Activated T-helper 1 cell treated with anti-CD3 and anti-CD28 coated beads, Interleukin-12 subunit alpha, Interleukin-12 subunit beta, Interleukin-2, Interleukin-4 antibody, amounts not matched to agents 30 ng/mL and 10 ng/mL and 1 ng/mL, durations not matched to agents 14 hours and 24 hours and 36 hours (primary cell): Measurements from ENCODE around the gene SLC13A5. TPM values are rescaled to one million over a fixed set of nuclear protein-coding genes. Genes with fewer than 3 reads are reported as not detected.

Experiments
- DNase-seq: peaks from one replicate; pipeline ENCODE4 v3.0.0; 2021; ENCODE audit warnings: low spot score
- H3K27ac Mint-ChIP-seq: one replicate; pipeline ENCODE4 v1.8.0; 2021; ENCODE audit warnings: mild to moderate bottlenecking, mixed read lengths
- H3K27me3 Mint-ChIP-seq: one replicate; pipeline ENCODE4 v1.8.0; 2022; ENCODE audit warnings: mild to moderate bottlenecking, moderate library complexity, mixed read lengths; ENCODE audit not compliant: insufficient read depth
- H3K36me3 Mint-ChIP-seq: one replicate; pipeline ENCODE4 v1.8.0; 2021; ENCODE audit warnings: low read depth, mixed read lengths
- H3K4me1 Mint-ChIP-seq: one replicate; pipeline ENCODE4 v1.8.0; 2021; ENCODE audit warnings: low read depth, mixed read lengths
- H3K4me3 Mint-ChIP-seq: one replicate; pipeline ENCODE4 v1.8.0; 2021; ENCODE audit warnings: mild to moderate bottlenecking, moderate library complexity, mixed read lengths
- H3K9me3 Mint-ChIP-seq: one replicate; pipeline ENCODE4 v1.8.0; 2021; ENCODE audit warnings: mixed read lengths
- intact Hi-C: fragments of 100-400 bp; cut with micrococcal nuclease; formaldehyde crosslinking; loops from one replicate; pipeline ENCODE4 v1.15.1; 2024
- total RNA-seq: library from RNA; stranded (reverse); gene quantifications from 2 replicates; pipeline ENCODE4 v1.2.3, GENCODE V29; 2022

The SLC13A5 gene
- total RNA-seq, 1 donor from 2014 or later, result not detected

GRCh38 chr17:6643451-6644125 is 69.6 kb downstream of the SLC13A5 start:
- H3K27me3 Mint-ChIP-seq, result no peaks in the 10 kb centered on the region
- H3K9me3 Mint-ChIP-seq, result no peaks in the 10 kb centered on the region
- H3K4me3 Mint-ChIP-seq, result no peak overlapping the region
- no peak overlapping the region for H3K27ac Mint-ChIP-seq
- peaks cover 47% of the 10 kb centered on the region for H3K36me3 Mint-ChIP-seq
- intact Hi-C loops, result loop anchor here (5.0 to 10.0 kb wide), 5 partner anchors 86 to 1159 kb away; partner anchors contain the start of genes DERL2, MIS12, NLRP1 and PIMREG
- no peak for DNase-seq
- H3K4me1 Mint-ChIP-seq, result peaks cover 64% of the 10 kb centered on the region

- Mint-ChIP-seq H3K9me3 (no peaks in the 10 kb centered on the region), H3K27me3 (no peaks in the 10 kb centered on the region), H3K27ac (peak overlapping the region; percentile 71), H3K4me3 (peak overlapping the region; percentile 97), H3K36me3 (peaks cover 37% of the 10 kb centered on the region), H3K4me1 (peaks cover 61% of the 10 kb centered on the region)
- intact Hi-C loops, result loop anchor here (5.0 to 10.0 kb wide), 5 partner anchors 85 to 1158 kb away; partner anchors contain the start of genes DERL2, MIS12, NLRP1 and PIMREG
- no peak for DNase-seq
Measured at GRCh38 chr17:6642592-6642991, 70.6 kb downstream of the SLC13A5 start.

DNA sequence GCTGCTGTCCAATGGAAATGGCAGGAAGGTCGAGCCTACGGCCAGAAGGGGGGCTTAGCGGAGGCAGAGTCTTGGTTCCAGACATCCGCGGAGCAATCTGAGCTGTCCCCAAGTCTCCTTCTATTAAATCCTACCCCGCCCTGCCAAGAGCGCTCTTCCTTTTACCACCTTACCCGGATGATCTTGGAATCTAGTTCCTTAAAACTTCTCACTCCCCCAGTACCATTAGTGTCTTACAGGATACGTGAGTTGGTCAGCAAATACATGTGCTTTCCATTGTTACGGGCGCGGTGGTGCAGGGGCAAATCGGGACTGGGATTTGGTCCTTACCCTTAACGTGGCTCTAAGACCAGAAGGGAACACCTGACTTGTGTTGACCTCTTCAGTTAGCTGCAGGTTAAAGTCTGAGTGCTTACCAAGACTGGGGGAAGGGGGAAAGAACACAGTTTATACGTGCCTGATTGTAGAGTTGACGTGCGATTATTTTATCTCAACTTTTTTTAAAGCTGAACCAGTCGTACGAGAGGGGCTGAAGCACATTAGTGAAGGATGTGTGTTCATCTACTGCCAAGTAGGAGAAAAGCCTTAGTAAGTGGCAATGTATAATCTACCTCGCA is 71.8 kb downstream of the SLC13A5 start:
- peak overlapping the region; percentile 99 for H3K27ac Mint-ChIP-seq
- peak overlapping the region; percentile 97 for H3K4me3 Mint-ChIP-seq
- intact Hi-C loops, result loop anchor here (2.0 to 10.0 kb wide), 7 partner anchors 67 to 1157 kb away; partner anchors contain the start of genes DERL2, MIS12, NLRP1 and PIMREG
- peaks cover 60% of the 10 kb centered on the region for H3K4me1 Mint-ChIP-seq
- H3K27me3 Mint-ChIP-seq, result no peaks in the 10 kb centered on the region
- H3K9me3 Mint-ChIP-seq, result no peaks in the 10 kb centered on the region
- DNase-seq, result no peak
- peaks cover 32% of the 10 kb centered on the region for H3K36me3 Mint-ChIP-seq

- Mint-ChIP-seq H3K4me3 (peak within 1 kb of the TSS; percentile 97), H3K27ac (peak within 1 kb of the TSS; percentile 99), H3K9me3 (no peaks in the 10 kb centered on the region), H3K27me3 (no peaks in the 10 kb centered on the region), H3K4me1 (peaks cover 60% of the 10 kb centered on the region), H3K36me3 (peaks cover 32% of the 10 kb centered on the region)
- DNase-seq, result peak; percentile 94
- intact Hi-C loops, result loop anchor here (1.0 to 10.0 kb wide), 8 partner anchors 11 to 1156 kb away; partner anchors contain the start of genes C17orf100, DERL2, MED31 and MIS12
Measured at GRCh38 chr17:6640536-6641246, 72.5 kb downstream of the SLC13A5 start, which contains the start of the genes KIAA0753 and TXNDC17. Gene KIAA0753, minus strand, starts transcription at chr17:6640711. Its CDS starts 5,608 bp downstream, at chr17:6635103. Gene TXNDC17, plus strand, starts transcription at chr17:6641060. Its CDS starts 23 bp downstream, at chr17:6641083.

DNA sequence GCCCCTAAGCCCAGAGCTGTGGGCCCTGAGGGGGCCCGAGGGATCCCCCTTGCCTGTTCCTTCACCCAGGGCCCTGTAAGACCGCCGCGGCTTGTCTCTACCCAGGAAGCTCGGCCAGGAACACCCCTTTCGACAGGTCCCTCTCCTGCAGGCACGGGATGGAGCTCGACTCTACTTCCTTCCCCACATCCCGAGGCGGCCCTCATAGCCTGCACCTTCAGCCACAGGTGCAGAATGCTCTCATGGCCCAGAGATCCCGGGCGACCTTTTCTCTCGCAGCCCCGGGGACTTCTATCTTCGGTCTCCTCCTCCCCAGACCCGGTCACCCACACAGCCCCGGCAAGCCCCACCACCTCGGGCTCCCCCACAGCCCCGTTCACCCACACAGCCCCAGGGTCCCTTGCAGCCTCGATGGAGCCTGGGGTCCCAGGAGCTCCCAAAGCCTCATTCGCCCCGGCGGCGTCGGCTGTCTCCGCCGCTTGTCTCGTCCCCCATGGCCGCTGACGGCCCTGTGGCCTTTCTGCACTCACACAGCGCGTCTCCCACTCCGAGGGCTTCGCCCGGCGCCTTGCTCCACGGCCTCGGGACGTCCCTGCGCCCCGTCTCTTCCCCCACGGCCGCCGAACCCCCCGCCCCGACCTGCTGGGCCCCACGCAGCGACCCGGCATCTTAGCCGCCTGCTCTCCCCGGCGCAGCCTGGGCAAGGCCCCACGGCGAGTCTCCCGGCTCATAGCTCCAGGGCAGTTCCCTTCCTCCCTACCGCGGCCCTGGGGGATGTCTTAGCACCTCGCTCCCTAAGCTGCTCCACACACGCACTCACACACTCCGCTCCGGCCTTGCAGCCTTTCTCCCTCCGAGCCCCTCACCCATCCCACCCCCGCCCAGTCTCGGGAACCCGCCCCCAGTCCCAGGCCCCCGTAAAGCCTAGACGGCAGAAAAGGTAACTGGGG is 73.3 kb downstream of the SLC13A5 start:
- intact Hi-C loops, result loop anchor here (1.0 to 10.0 kb wide), 8 partner anchors 11 to 1155 kb away; partner anchors contain the start of genes C17orf100, DERL2, MED31 and MIS12
- Mint-ChIP-seq H3K36me3 (peaks cover 28% of the 10 kb centered on the region), H3K4me1 (peaks cover 55% of the 10 kb centered on the region), H3K27ac (peak overlapping the region; percentile 99), H3K27me3 (no peaks in the 10 kb centered on the region), H3K4me3 (peak overlapping the region; percentile 97), H3K9me3 (no peaks in the 10 kb centered on the region)
- no peak for DNase-seq

GRCh38 chr17:6639014-6639585 is 74.1 kb downstream of the SLC13A5 start:
- intact Hi-C loops, result no loop called here
- H3K27ac Mint-ChIP-seq, result peak overlapping the region; percentile 72
- peak overlapping the region; percentile 97 for H3K4me3 Mint-ChIP-seq
- H3K27me3 Mint-ChIP-seq, result no peaks in the 10 kb centered on the region
- H3K9me3 Mint-ChIP-seq, result no peaks in the 10 kb centered on the region
- H3K4me1 Mint-ChIP-seq, result peaks cover 47% of the 10 kb centered on the region
- H3K36me3 Mint-ChIP-seq, result peaks cover 27% of the 10 kb centered on the region
- no peak for DNase-seq

- intact Hi-C loops, result no loop called here
- Mint-ChIP-seq H3K9me3 (no peaks in the 10 kb centered on the region), H3K4me1 (peaks cover 39% of the 10 kb centered on the region), H3K4me3 (peak overlapping the region; percentile 97), H3K27ac (no peak overlapping the region), H3K27me3 (no peaks in the 10 kb centered on the region), H3K36me3 (peaks cover 24% of the 10 kb centered on the region)
- no peak for DNase-seq
Measured at GRCh38 chr17:6638046-6638908, 74.9 kb downstream of the SLC13A5 start.

- intact Hi-C loops, result no loop called here
- Mint-ChIP-seq H3K27ac (no peak overlapping the region), H3K9me3 (no peaks in the 10 kb centered on the region), H3K4me1 (peaks cover 30% of the 10 kb centered on the region), H3K27me3 (no peaks in the 10 kb centered on the region), H3K4me3 (no peak overlapping the region), H3K36me3 (peaks cover 21% of the 10 kb centered on the region)
- no peak for DNase-seq
Measured at GRCh38 chr17:6637458-6637840, 75.7 kb downstream of the SLC13A5 start.

DNA sequence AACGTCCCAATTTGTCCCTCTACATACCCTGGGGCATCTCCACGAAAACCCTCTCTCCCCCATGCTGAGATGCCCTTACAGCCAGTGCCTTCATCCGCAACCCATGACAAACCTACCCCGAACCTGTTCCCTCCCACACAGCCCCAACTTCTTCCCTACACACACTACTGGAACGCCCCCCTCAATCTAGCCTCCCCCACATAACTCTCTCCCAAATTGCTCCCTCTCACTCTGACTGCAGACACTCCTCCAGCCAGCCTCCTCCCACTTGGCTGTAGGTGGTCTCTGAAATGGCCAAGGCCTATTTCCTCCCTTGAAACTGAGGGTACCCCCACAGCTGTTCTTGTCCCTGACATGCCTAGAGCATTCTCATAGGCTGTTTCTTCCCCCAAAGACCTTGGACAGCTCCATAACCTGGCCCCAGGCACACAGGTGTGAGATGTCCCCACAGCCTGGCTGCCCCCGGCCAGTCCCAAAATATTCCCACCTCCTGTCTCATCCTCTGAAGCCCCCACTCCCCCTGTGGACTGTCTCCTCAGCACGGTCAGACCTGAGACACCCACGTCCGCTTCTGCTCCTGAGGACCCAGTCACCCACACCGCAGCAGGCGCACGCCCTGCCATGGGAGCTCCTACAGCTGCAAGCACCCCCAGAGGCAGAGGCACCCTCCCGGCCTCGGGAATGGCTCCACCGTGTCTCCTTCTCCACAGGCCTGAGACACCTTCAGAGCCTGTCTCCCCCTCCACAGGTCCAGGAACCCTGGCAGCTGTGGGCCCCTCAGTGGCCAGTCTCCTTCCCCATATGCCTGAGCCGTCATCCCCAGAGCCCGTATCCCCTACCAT is 76.3 kb downstream of the SLC13A5 start:
- no peaks in the 10 kb centered on the region for H3K27me3 Mint-ChIP-seq
- H3K36me3 Mint-ChIP-seq, result peaks cover 21% of the 10 kb centered on the region
- peaks cover 24% of the 10 kb centered on the region for H3K4me1 Mint-ChIP-seq
- no peaks in the 10 kb centered on the region for H3K9me3 Mint-ChIP-seq
- H3K4me3 Mint-ChIP-seq, result no peak overlapping the region
- H3K27ac Mint-ChIP-seq, result no peak overlapping the region
- intact Hi-C loops, result no loop called here
- no peak for DNase-seq

GRCh38 chr17:6636105-6636504 is 77.1 kb downstream of the SLC13A5 start:
- H3K27ac Mint-ChIP-seq, result no peak overlapping the region
- H3K4me3 Mint-ChIP-seq, result no peak overlapping the region
- peaks cover 23% of the 10 kb centered on the region for H3K36me3 Mint-ChIP-seq
- intact Hi-C loops, result no loop called here
- H3K27me3 Mint-ChIP-seq, result no peaks in the 10 kb centered on the region
- DNase-seq, result no peak
- H3K9me3 Mint-ChIP-seq, result no peaks in the 10 kb centered on the region
- peaks cover 18% of the 10 kb centered on the region for H3K4me1 Mint-ChIP-seq
